Measurements from ENCODE around the gene CELA2A.
"Not testable (repeated sequence)": the region's sequence is repeated elsewhere in the genome, so short reads cannot be mapped to it uniquely, and the experiment has no call there.

Gene CELA2A

DNA sequence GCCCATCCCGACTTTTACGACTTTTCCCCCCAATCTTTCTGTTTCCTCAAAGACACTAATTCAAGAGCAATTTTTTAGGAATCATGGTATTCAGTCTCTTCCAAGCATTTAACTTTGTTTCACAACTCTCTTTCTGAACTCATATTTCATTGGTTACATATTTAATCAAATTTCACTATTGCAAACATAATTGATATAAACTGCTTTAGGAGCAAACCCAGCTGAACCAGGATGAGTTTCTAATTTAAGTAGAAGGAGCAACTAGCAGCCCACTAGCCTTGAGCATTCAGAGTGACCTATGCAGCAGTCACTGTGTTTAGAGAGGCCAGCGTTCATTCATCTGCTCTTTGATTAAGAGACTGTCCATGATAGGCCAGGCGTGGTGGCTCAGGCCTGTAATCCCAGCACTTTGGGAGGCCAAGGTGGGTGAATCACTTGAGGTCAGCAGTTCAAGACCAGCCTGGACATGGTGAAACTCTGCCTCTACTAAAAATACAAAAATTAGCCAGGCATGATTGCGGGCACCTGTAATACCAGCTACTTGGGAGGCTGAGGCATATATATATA, 21.2 kb downstream of the CELA2A start:
- TF ChIP-seq OSR1 (CRISPR knock-in tag; IDR thresholded peaks at IDR 0.05) (no peak), BACH2 (CRISPR knock-in tag; IDR thresholded peaks at IDR 0.05; ENCODE audit: borderline replicate concordance) (no peak), ZC3H10 (CRISPR knock-in tag; IDR thresholded peaks at IDR 0.05) (no peak), PATZ1 (CRISPR knock-in tag; IDR thresholded peaks at IDR 0.05; ENCODE audit: borderline replicate concordance) (no peak), ARNTL (CRISPR knock-in tag; IDR thresholded peaks at IDR 0.05; ENCODE audit: borderline replicate concordance, low read depth) (no peak), ZNF8 (CRISPR knock-in tag; IDR thresholded peaks at IDR 0.05) (no peak), ZNF70 (CRISPR knock-in tag; IDR thresholded peaks at IDR 0.05) (no peak)

GRCh38 chr1:15479654-15480347, 23.3 kb downstream of the CELA2A start:
- TF ChIP-seq ZFP3 (CRISPR knock-in tag; IDR thresholded peaks at IDR 0.05) (no peak), ZC3H10 (CRISPR knock-in tag; IDR thresholded peaks at IDR 0.05) (no peak), ARNTL (CRISPR knock-in tag; IDR thresholded peaks at IDR 0.05; ENCODE audit: borderline replicate concordance, low read depth) (no peak), ZNF8 (CRISPR knock-in tag; IDR thresholded peaks at IDR 0.05) (no peak), TSHZ2 (CRISPR knock-in tag; IDR thresholded peaks at IDR 0.05) (no peak), BACH2 (CRISPR knock-in tag; IDR thresholded peaks at IDR 0.05; ENCODE audit: borderline replicate concordance) (no peak), PPARA (CRISPR knock-in tag; IDR thresholded peaks at IDR 0.05; ENCODE audit: borderline replicate concordance) (no peak), RARB (CRISPR knock-in tag; IDR thresholded peaks at IDR 0.05) (no peak), ESRRG (CRISPR knock-in tag; IDR thresholded peaks at IDR 0.05) (no peak), TCF4 (CRISPR knock-in tag; IDR thresholded peaks at IDR 0.05; ENCODE audit: borderline replicate concordance) (no peak), PATZ1 (CRISPR knock-in tag; IDR thresholded peaks at IDR 0.05; ENCODE audit: borderline replicate concordance) (no peak), ZFP30 (CRISPR knock-in tag; IDR thresholded peaks at IDR 0.05) (no peak), TOX (CRISPR knock-in tag; IDR thresholded peaks at IDR 0.05; ENCODE audit: borderline replicate concordance) (no peak), CSRNP3 (CRISPR knock-in tag; IDR thresholded peaks at IDR 0.05) (no peak), GLIS3 (CRISPR knock-in tag; IDR thresholded peaks at IDR 0.05) (no peak)
- TF ChIP-seq, protein P1, sequence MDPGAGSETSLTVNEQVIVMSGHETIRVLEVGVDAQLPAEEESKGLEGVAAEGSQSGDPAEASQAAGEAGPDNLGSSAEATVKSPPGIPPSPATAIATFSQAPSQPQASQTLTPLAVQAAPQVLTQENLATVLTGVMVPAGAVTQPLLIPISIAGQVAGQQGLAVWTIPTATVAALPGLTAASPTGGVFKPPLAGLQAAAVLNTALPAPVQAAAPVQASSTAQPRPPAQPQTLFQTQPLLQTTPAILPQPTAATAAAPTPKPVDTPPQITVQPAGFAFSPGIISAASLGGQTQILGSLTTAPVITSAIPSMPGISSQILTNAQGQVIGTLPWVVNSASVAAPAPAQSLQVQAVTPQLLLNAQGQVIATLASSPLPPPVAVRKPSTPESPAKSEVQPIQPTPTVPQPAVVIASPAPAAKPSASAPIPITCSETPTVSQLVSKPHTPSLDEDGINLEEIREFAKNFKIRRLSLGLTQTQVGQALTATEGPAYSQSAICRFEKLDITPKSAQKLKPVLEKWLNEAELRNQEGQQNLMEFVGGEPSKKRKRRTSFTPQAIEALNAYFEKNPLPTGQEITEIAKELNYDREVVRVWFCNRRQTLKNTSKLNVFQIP (CRISPR knock-in tag; IDR thresholded peaks at IDR 0.05; ENCODE audit: borderline replicate concordance, low read depth) = no peak
- TF ChIP-seq, protein P2, sequence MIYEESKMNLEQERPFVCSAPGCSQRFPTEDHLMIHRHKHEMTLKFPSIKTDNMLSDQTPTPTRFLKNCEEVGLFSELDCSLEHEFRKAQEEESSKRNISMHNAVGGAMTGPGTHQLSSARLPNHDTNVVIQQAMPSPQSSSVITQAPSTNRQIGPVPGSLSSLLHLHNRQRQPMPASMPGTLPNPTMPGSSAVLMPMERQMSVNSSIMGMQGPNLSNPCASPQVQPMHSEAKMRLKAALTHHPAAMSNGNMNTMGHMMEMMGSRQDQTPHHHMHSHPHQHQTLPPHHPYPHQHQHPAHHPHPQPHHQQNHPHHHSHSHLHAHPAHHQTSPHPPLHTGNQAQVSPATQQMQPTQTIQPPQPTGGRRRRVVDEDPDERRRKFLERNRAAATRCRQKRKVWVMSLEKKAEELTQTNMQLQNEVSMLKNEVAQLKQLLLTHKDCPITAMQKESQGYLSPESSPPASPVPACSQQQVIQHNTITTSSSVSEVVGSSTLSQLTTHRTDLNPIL (CRISPR knock-in tag; IDR thresholded peaks at IDR 0.05; ENCODE audit: low read depth) = no peak
- ATAC-seq = no peak

More for the DNA sequence above, 21.2 kb downstream of the CELA2A start:
- no peak for ATAC-seq

GRCh38 chr1:15482455-15482854, 25.9 kb downstream of the CELA2A start:
- not testable (repeated sequence) for ATAC-seq

DNA sequence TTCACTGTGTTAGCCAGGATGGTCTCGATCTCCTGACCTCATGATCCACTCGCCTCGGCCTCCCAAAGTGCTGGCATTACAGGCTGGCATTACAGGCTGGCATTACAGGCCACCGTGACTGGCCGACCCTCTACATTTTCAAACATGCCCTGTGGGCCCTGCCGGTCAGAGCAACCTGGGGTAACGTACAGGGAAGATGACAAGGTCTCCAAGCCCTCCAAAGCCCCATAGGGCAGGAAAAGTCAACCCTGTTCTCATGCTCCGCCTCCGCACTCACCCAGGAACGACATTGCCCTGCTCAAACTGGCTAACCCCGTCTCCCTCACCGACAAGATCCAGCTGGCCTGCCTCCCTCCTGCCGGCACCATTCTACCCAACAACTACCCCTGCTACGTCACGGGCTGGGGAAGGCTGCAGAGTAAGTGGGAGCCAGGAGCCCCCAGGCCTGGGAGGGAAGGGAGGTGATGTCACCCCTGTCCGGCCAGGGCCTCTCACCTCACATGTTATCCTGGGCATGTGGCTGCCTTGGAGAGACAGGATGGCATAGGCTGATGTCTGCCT, 26.5 kb downstream of the CELA2A start:
- not testable (repeated sequence) for ATAC-seq
